EL (cell line): Measurements from ENCODE around the gene NR4A1.
A peak's percentile ranks its signal among the peaks of the same experiment; 100 is the strongest.
"Not testable (repeated sequence)": the region's sequence is repeated elsewhere in the genome, so short reads cannot be mapped to it uniquely, and the experiment has no call there.

Experiments used
- DNase-seq: peaks from one replicate; pipeline ENCODE4 v3.0.0-alpha.2; 2016

Gene NR4A1

GRCh38 chr12:52080403-52081251 is 29.4 kb downstream of the NR4A1 start:
- no peak for DNase-seq

GRCh38 chr12:52081263-52081733 is 30.1 kb downstream of the NR4A1 start:
- DNase-seq, result no peak

- DNase-seq, result peak; percentile 73
These were observed 30.9 kb downstream of the NR4A1 start for GRCh38 chr12:52082026-52082668.

- DNase-seq, result no peak
These were observed 31.4 kb downstream of the NR4A1 start for GRCh38 chr12:52082669-52082987.

- peak; percentile 73 for DNase-seq
These were observed 31.9 kb downstream of the NR4A1 start for GRCh38 chr12:52082988-52083637.

- DNase-seq, result no peak
These were observed 32.4 kb downstream of the NR4A1 start for GRCh38 chr12:52083638-52083996.

- no peak for DNase-seq
These were observed 33.4 kb downstream of the NR4A1 start for GRCh38 chr12:52084491-52085231.

GRCh38 chr12:52085682-52086180 is 34.5 kb downstream of the NR4A1 start:
- no peak for DNase-seq

GRCh38 chr12:52086366-52086765 is 35.1 kb downstream of the NR4A1 start:
- no peak for DNase-seq

GRCh38 chr12:52086944-52087835 is 35.9 kb downstream of the NR4A1 start:
- no peak for DNase-seq

GRCh38 chr12:52087961-52088820 is 36.9 kb downstream of the NR4A1 start:
- no peak for DNase-seq

- DNase-seq, result no peak
These were observed 38.2 kb downstream of the NR4A1 start for GRCh38 chr12:52089491-52089890.

GRCh38 chr12:52090291-52090690 is 39.0 kb downstream of the NR4A1 start:
- DNase-seq, result no peak

GRCh38 chr12:52091061-52091460 is 39.8 kb downstream of the NR4A1 start:
- no peak for DNase-seq

GRCh38 chr12:52091869-52092268 is 40.6 kb downstream of the NR4A1 start:
- DNase-seq, result no peak

- DNase-seq, result no peak
These were observed 42.1 kb downstream of the NR4A1 start for GRCh38 chr12:52093346-52093745.

GRCh38 chr12:52096332-52097044 is 45.2 kb downstream of the NR4A1 start:
- no peak for DNase-seq

GRCh38 chr12:52097045-52097666 is 45.9 kb downstream of the NR4A1 start:
- DNase-seq, result no peak

- not testable (repeated sequence) for DNase-seq
These were observed 53.3 kb downstream of the NR4A1 start for GRCh38 chr12:52104431-52105089.
